LNCaP clone FGC (cell line): ENCODE data around the gene RAB22A.

Experiments
- DNase-seq: peaks from one replicate; pipeline ENCODE4 v3.0.0-alpha.2; 2011; ENCODE audit warnings: low read depth
- H3K4me3 ChIP-seq: 2 replicates; pipeline ENCODE4 v1.5.1; 2011; ENCODE audit warnings: mild to moderate bottlenecking, low read depth, low read length, control low read depth
- TF ChIP-seq, protein P1 (sequence below): IDR thresholded peaks from 2 replicates; pipeline ENCODE4 v1.5.1; 2012; ENCODE audit warnings: mild to moderate bottlenecking; ENCODE audit not compliant: control insufficient read depth, insufficient read depth; ENCODE audit errors: extremely low read depth

RAB22A gene, protein sequence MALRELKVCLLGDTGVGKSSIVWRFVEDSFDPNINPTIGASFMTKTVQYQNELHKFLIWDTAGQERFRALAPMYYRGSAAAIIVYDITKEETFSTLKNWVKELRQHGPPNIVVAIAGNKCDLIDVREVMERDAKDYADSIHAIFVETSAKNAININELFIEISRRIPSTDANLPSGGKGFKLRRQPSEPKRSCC

DNA sequence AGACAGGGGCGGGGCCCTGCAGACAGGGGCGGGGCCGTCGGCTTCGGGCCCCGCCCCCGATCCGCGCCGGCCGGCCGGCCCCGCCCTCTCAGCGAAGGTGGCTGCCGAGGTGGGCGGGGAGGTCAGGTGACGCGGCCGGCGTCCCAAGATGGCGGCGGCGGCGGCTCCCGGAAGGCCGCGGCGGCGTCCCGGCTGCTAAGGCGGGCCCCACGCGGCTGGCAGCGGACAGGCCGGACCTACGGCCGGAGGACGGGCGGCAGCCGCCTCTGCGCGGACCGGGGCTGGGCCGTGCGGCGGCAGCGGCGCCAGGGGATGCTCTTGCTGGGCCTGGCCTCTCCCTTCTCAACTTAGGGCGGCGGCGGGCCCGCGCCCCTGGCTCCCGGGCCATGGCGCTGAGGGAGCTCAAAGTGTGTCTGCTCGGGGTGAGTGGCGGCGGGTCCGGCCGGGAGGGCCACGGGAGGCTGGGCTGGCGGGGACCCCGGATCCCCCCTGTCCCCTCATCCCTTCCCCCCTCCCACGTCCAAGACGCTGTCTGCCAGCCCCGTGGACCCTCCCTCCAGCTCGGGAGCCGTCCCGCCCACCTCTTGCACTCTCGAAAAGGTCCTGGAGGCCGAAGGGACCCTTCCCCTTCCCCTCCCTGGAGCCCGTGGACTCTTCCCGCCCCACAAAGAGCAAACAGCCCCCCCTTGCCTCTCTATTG, at the start of gene RAB22A:
TSS of gene RAB22A (plus strand) at position 125 of the 700 bp plus-strand sequence. CDS start at position 387, 262 bp downstream.
- TF ChIP-seq, protein P1, sequence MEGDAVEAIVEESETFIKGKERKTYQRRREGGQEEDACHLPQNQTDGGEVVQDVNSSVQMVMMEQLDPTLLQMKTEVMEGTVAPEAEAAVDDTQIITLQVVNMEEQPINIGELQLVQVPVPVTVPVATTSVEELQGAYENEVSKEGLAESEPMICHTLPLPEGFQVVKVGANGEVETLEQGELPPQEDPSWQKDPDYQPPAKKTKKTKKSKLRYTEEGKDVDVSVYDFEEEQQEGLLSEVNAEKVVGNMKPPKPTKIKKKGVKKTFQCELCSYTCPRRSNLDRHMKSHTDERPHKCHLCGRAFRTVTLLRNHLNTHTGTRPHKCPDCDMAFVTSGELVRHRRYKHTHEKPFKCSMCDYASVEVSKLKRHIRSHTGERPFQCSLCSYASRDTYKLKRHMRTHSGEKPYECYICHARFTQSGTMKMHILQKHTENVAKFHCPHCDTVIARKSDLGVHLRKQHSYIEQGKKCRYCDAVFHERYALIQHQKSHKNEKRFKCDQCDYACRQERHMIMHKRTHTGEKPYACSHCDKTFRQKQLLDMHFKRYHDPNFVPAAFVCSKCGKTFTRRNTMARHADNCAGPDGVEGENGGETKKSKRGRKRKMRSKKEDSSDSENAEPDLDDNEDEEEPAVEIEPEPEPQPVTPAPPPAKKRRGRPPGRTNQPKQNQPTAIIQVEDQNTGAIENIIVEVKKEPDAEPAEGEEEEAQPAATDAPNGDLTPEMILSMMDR, result no peak
- H3K4me3 ChIP-seq, result peak within 1 kb of the TSS; percentile 62
- no peak for DNase-seq

DNA sequence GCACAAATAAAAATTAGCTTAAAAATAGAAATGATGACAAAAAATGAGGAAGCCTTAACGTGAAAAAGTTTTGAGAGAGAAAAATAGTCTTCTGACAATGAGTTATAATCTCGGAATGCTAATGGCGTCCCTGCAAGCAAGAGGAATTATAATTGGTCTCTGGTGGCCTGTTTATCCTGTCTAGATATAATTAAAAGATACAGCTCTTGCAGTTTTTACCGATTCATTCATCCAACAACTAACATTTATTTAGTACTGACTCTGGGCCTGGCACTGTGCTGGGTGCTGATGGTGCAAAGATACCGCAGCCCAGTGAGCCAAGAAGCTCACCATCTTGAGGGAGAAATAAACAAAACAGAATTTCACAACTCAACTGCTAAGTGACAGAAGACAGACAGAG, 49.5 kb upstream of the RAB22A start:
- DNase-seq, result no peak
- TF ChIP-seq, protein P1, result no peak
- no peak overlapping the region for H3K4me3 ChIP-seq

DNA sequence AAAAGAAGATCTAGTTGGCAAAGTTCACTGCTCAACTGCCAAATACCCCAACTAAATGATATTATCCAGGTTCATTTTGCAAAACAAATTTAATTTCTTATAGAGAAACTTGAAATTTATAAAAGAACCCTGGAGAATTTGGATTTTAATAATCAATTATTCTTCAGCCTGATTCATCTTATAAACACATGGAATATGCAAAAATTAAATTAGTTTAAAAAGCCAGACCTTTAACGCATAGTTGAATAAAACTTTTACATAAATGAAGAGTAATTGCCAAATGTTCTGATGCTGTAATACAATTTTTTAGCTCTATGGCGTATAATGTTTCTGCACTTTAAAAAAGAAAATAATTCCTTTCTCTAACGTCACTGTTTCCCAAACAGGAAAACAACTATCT, 47.9 kb upstream of the RAB22A start:
- DNase-seq, result no peak
- TF ChIP-seq, protein P1, result no peak
- H3K4me3 ChIP-seq, result no peak overlapping the region

DNA sequence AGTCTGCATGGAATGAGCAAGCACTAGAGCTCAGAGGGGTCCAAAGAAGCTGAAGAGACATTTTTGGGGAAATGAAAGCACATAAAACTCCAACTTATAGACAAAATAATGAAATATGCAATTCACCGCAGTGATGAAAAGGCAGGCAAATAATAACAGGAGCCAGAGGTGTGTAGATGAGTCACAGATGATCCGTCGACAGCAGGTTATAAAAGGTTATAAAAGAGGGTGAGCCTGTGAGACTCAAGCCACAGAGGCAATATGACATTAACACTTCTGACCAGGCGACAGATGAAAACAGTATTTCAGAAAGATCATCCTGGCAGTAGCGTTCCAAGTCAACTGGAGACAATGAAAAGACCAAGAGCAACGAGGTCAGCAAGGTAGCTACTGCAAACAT, 45.2 kb upstream of the RAB22A start:
- H3K4me3 ChIP-seq, result no peak overlapping the region
- TF ChIP-seq, protein P1, result no peak
- DNase-seq, result no peak

DNA sequence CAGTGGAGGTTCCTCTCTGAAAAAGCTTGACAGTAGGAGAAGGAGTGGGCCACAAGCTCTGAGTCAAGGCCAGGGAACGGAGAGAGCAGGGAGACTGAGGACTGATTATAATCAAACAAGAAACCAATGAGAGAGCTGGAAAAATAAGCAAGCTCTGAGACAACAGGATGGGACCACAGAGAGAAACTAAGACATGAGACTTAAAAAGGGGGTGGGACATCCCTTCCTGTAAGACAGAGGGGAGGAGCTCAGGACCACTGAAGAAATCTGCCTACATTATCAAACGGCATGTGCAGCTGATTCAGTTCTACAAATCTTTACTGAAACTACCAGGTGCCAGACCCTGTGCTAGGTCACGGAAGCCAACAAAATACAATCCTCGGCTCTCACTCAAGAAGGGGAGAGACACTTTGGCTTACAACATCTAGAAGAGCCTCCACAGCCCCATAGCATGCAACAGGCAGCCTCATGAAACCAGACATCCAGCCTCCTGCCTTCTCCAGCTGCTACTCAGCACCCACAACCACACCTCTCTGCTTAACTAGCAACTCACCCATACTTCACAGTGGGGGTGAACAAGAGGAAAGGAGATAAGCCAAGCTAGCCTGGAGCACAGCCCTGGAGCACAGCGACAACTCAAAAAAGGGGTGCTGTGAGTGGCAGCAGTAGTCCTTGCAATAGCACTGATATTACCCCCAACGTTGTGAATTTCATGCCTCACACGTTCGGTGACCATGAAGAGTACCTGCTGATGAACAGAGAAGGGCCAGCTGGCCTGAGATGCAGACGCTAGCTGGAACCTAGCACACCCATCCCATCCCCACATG, 41.9 kb upstream of the RAB22A start:
- no peak for DNase-seq

DNA sequence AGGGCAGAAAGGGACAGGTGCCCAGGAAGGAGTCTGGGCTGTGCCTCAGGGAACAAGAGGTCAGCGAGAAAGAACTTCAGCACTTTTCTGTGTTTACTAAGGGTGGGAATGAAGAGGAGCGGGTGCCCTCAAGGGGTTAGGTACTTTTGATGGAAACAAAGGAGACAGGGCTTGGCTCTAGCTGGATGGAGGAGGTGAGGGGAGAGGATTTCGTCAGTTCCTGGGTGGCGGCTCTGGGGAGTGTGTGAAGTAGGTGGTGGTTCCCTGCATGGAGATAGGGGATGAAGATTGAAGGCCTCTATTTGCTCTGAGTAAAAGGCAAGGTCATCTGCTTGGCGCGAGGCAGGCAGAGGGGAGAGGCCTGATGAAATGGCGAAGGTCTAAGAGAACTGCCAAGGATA, 41.1 kb upstream of the RAB22A start:
- no peak for DNase-seq
- H3K4me3 ChIP-seq, result no peak overlapping the region
- TF ChIP-seq, protein P1, result no peak

More for the DNA sequence above, 41.9 kb upstream of the RAB22A start:
- no peak overlapping the region for H3K4me3 ChIP-seq
- TF ChIP-seq, protein P1, result no peak
